DOHH2 (cell line): ENCODE data around the gene ROS1.

Experiments
- CTCF ChIP-seq: fragments of 200-600 bp; sonication (generic); IDR thresholded peaks from one replicate; pipeline ENCODE4 v1.5.1; 2014; ENCODE audit warnings: antibody characterized with exemption, mild to moderate bottlenecking, low read depth, low read length; ENCODE audit not compliant: poor library complexity, severe bottlenecking
- EZH2phosphoT487 ChIP-seq: fragments of 200-600 bp; sonication (generic); IDR thresholded peaks from 2 replicates; pipeline ENCODE4 v1.6.1; 2017; ENCODE audit warnings: borderline replicate concordance, mild to moderate bottlenecking, antibody characterized with exemption, low read length, moderate library complexity, mixed read lengths

DNA sequence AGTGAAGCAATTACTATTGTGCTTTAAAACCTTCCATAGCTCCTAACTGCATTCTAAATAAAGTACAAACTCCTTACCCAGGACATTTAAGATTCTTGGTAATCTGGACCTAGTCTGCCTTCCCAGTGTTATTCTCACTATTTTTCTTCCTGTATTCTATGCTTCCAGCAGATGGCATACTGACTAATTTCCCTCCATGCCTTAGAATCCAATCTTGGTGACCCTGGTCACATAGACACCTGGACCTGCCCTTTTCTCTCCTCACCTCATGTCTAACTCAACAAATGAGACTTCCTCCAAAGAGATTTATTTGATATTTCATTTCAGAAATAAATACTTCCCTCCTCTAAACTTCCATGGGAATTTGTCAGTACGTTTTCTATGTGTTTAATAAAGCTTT, 25.8 kb downstream of the ROS1 start:
- TF ChIP-seq CTCF (no peak), EZH2phosphoT487 (no peak)
